Measurements from ENCODE around the gene NANOS3.
"Not testable (repeated sequence)": the region's sequence is repeated elsewhere in the genome, so short reads cannot be mapped to it uniquely, and the experiment has no call there.

Gene NANOS3

GRCh38 chr19:13913352-13913751 lies 36.4 kb downstream of the NANOS3 start:
- in situ Hi-C loops (cut with HindIII; ENCODE audit: low sequenced_read_pairs): no loop called here

- in situ Hi-C loops (cut with HindIII; ENCODE audit: low sequenced_read_pairs): no loop called here
Measured at GRCh38 chr19:13914777-13915176, 37.8 kb downstream of the NANOS3 start.

DNA sequence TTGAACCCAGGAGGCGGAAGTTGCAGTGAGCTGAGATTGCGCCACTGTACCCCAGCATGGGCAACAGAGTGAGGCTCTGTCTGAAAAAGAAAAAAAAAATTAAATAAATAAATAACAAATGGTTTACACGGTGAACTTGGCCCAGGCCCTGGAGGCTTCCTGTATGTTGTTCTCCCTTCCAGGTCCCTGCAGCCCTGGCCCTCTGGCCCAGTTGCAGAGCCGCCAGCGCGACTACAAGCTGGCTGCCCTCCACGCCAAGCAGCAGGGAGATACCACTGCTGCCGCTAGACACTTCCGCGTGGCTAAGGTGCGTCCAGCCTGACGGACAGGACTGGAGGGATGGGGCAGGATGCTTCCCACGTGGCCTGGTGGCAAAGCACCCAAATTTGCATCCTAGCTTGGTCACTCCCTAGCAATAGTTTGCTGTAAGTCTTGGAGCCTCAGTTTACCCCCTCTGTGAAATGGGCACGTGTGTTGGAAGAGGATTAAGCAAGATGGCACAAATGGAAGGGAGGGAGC lies 41.0 kb downstream of the NANOS3 start:
- in situ Hi-C loops (cut with HindIII; ENCODE audit: low sequenced_read_pairs): no loop called here

DNA sequence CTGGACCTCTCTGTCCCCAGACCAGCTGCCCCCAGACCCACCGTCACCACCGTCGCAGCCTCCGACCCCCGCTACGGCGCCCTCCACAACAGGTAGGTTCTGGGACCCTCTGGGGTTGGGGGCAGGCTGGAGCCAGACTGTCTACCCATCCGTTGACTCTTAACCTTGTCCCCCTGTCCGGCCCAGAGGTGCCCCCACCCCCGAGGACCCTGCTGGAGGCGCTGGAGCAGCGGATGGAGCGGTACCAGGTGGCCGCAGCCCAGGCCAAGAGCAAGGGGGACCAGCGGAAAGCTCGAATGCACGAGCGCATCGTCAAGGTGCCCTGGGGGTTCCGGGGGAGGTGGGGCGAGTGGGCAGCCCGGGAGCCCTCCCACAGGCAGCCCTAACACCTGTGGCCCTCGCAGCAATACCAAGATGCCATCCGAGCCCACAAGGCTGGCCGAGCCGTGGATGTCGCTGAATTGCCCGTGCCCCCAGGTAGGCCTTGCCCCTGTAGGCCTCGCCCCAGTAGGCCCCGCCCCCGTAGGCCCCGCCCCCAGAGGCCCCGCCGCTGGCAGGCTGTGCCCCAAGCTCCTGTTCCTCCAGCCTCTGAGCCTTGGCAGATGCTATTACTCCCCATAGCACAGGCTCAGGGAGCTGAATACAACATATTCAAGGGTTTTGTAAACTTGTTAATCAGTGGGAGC lies 41.9 kb downstream of the NANOS3 start:
- in situ Hi-C loops (cut with HindIII; ENCODE audit: low sequenced_read_pairs): no loop called here

DNA sequence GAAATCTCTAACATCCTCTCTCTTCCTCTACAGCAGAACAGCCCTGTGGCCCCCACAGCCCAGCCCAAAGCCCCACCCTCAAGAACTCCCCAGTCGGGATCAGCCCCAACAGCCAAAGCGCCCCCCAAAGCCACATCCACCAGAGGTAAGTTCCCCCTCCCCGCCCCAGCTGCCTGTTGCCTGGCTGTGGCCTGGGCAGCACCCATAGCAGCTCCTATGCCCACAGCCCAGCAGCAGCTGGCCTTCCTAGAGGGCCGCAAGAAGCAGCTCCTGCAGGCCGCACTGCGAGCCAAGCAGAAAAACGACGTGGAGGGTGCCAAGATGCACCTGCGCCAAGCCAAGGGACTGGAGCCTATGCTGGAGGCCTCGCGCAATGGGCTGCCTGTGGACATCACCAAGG lies 43.6 kb downstream of the NANOS3 start:
- in situ Hi-C loops (cut with HindIII; ENCODE audit: low sequenced_read_pairs): no loop called here

GRCh38 chr19:13920940-13921747 lies 44.2 kb downstream of the NANOS3 start:
- in situ Hi-C loops (cut with HindIII; ENCODE audit: low sequenced_read_pairs): no loop called here

- in situ Hi-C loops (cut with HindIII; ENCODE audit: low sequenced_read_pairs): not testable (repeated sequence)
Measured at GRCh38 chr19:13922118-13922517, 45.2 kb downstream of the NANOS3 start.

DNA sequence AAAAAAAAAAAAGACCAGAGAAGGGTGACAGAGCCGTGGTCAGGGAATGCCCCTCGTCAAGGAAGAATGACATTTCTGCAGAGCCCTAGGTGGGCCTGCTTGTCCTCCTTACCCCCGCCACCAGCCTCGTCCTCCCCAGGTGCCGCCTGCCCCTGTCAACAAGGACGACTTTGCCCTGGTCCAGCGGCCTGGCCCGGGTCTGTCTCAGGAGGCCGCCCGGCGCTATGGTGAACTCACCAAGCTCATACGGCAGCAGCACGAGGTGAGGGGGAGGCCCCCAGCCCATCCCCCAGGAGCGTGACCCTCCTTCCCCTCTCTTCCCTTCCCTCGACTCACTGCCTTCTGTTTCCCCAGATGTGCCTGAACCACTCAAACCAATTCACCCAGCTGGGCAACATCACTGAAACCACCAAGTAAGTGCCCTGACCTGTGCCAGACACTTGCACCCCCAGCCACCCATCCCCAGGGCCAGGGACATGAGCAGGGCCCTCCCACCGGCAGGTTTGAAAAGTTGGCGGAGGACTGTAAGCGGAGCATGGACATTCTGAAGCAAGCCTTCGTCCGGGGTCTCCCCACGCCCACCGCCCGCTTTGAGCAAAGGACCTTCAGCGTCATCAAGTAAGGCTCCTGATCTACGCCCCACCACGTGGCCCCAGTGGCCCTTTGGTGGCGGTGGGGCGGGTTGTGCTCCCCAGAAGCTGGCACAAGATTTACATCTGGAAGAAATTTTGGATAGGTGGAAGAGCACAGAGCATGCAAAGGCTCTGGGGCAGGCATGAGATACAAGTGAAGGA lies 46.5 kb downstream of the NANOS3 start:
- in situ Hi-C loops (cut with HindIII; ENCODE audit: low sequenced_read_pairs): no loop called here

DNA sequence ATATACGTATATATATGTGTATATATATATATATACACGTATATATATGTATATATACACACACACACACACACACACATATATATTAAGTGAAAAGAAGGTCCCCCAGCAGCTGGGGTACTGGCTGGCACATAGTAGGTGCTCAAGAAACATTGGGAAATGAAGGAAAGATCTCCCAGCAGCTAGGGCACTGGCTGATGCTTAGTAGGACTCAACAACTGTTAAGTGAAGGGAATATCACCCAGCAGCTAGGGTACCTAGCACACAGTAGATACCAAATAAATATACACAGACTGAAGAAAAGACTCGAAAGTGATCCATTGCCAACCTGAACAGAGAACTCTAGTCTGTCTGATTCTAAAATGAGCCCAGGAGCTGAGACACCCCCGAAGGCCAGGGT lies 49.1 kb downstream of the NANOS3 start:
- in situ Hi-C loops (cut with HindIII; ENCODE audit: low sequenced_read_pairs): no loop called here

DNA sequence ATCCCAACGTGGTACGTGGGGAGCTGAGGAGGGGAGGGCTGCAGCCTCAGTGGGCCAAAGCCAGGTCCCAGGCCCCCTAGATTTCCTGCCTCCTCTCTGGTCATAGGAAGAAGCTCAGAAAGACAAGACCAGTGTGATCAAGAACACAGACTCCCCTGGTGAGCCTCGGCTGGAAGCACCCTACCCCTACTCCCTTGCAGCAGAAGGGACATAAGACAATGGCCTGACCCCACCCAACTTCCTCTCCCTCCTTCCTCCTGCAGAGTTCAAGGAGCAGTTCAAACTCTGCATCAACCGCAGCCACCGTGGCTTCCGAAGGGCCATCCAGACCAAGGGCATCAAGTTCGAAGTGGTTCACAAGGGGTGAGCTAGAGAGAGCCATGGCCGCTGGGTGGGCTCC lies 49.8 kb downstream of the NANOS3 start:
- in situ Hi-C loops (cut with HindIII; ENCODE audit: low sequenced_read_pairs): no loop called here

GRCh38 chr19:13929340-13929739 lies 52.4 kb downstream of the NANOS3 start:
- in situ Hi-C loops (cut with HindIII; ENCODE audit: low sequenced_read_pairs): no loop called here

- in situ Hi-C loops (cut with HindIII; ENCODE audit: low sequenced_read_pairs): no loop called here
Measured at GRCh38 chr19:13929956-13930355, 53.0 kb downstream of the NANOS3 start.

Measured in DLD1 (cell line).